ENCODE results near the gene DDX25.

DDX25 gene

DNA sequence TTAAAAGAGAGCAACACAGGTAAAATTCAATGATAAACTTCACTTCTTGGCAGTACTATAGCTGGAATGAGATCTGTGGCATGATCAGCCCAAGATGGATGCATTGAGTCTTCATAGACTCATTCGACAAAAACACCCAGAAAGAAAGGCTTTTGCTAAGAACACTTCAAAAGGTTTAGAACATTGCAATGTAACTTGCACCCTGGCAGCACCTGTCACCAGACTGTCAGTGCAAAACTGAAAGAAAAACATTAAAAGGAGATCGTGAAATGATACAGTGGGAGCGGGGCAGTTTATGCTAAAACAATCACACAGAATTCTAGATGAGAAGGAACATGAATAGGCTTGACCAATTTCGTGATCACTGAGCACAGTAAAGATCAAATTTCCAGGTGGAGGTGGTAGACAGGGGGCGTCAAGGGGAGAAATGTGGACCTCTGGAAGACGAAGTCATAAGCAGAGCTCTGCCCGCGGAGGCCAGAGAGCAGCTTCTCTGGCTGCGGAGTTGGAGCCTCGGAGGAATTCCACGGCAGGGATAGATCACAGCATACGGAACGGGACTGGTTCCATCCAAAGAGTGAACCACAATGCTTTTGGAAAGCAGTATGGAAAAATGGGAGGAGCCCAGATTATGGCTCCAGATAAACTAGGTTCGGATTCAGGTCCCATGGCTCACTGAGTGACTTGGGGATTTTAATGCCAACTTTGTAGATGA is 53.5 kb downstream of the DDX25 start:
- TF ChIP-seq, protein P1, sequence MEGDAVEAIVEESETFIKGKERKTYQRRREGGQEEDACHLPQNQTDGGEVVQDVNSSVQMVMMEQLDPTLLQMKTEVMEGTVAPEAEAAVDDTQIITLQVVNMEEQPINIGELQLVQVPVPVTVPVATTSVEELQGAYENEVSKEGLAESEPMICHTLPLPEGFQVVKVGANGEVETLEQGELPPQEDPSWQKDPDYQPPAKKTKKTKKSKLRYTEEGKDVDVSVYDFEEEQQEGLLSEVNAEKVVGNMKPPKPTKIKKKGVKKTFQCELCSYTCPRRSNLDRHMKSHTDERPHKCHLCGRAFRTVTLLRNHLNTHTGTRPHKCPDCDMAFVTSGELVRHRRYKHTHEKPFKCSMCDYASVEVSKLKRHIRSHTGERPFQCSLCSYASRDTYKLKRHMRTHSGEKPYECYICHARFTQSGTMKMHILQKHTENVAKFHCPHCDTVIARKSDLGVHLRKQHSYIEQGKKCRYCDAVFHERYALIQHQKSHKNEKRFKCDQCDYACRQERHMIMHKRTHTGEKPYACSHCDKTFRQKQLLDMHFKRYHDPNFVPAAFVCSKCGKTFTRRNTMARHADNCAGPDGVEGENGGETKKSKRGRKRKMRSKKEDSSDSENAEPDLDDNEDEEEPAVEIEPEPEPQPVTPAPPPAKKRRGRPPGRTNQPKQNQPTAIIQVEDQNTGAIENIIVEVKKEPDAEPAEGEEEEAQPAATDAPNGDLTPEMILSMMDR (IDR thresholded peaks at IDR 0.05; ENCODE audit: control extremely low read depth, extremely low read depth, low read depth, missing control alignments): no peak
- POLR2A ChIA-PET: no interaction called here
- no peak for DNase-seq (ENCODE audit: extremely low spot score)
- CTCF ChIA-PET: interaction anchor here (1.5 kb wide), 1 partner anchor 16 kb away, joined by 5 read pairs; no protein-coding TSS in a partner anchor

DNA sequence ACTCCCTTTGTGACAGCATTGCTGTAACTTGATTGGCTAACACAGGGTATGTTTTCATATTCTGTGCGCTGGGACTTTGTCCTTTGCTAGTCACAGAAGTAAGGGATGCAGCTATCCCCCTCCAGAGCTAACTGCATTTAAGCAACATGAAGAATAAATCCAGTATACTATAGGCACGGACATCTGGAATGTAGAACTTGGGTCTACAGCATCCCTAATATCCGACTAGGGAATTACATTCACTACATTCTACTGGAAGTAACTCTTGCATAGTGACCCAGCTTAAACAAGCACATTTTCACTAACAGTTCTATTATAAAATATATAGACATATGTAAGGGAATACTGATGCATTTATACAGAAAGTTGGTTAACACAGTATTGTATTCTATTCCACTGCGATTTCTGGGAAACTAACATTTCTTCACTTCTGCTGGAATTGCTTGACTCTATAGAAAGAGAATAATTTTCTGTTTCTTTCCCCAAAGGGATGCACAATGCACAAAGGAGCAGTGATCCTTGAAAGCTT is 54.6 kb downstream of the DDX25 start:
- ChIA-PET CTCF (no interaction called here), POLR2A (no interaction called here)
- no peak for DNase-seq (ENCODE audit: extremely low spot score)
- TF ChIP-seq, protein P1 (IDR thresholded peaks at IDR 0.05; ENCODE audit: control extremely low read depth, extremely low read depth, low read depth, missing control alignments): no peak

DNA sequence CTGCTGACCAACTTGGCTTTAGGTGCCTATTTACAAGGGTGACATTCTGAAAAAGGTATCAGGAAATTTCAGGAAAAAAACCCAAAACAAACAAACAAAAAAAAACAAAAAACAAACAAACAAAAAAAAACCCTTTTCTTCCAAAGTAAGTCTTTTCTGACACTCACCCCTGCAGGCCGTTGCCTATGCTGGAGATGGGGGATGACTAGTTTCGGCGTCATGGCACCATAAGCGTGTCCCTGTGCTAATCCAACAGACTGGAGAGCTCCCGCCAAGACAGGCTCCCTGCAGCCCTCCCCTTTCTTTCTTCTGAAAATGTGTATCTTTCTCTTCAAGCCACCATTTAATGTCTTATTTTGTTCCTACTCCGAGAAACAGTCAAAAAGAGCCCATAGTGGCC is 55.2 kb downstream of the DDX25 start:
- no peak for DNase-seq (ENCODE audit: extremely low spot score)
- CTCF ChIA-PET: no interaction called here
- TF ChIP-seq, protein P1 (IDR thresholded peaks at IDR 0.05; ENCODE audit: control extremely low read depth, extremely low read depth, low read depth, missing control alignments): no peak
- POLR2A ChIA-PET: no interaction called here

DNA sequence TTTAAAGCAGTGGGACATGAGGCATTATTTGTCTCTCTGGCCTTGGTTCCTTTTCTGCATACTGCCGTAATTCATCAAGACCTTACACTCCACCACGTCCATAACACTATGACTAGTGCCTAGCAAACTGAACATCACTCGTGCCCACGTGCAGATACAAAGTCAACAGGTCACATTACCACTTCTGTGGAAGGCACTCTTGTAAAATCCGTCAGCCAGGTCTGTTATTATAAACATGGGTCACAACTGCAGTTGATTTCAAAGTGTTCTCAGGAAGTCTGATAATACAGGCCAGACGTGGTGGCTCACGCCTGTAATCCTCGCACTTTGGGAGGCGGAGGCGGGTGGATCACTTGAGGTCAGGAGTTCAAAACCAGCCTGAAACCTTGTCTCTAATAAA is 55.6 kb downstream of the DDX25 start:
- POLR2A ChIA-PET: no interaction called here
- CTCF ChIA-PET: interaction anchor here (1.2 kb wide), 1 partner anchor 18 kb away, joined by 3 read pairs; no protein-coding TSS in a partner anchor
- DNase-seq (ENCODE audit: extremely low spot score): no peak
- TF ChIP-seq, protein P1 (IDR thresholded peaks at IDR 0.05; ENCODE audit: control extremely low read depth, extremely low read depth, low read depth, missing control alignments): no peak

DNA sequence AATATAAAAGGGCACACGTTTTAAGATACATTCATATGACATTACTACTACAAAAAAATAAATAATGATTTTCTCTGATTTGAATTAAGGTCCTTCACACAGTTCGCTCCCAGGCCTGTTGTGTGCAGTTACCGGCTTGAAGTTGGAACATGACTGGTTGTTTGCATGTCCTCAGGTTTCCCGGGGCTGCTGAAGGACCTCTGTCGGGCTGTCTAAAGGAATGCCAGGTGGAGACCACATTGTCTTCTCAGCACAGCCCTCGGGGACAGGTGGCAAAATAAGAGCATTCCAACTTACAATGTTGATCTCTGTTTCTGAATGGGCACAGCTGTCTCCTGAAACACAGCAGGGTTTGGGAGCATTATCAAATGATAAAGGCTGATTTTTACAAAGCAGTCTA is 56.5 kb downstream of the DDX25 start:
- POLR2A ChIA-PET: no interaction called here
- CTCF ChIA-PET: interaction anchor here (0.7 to 1.2 kb wide), 3 partner anchors 19 to 45 kb away, joined by 3 read pairs; no protein-coding TSS in a partner anchor
- TF ChIP-seq, protein P1 (IDR thresholded peaks at IDR 0.05; ENCODE audit: control extremely low read depth, extremely low read depth, low read depth, missing control alignments): no peak
- DNase-seq (ENCODE audit: extremely low spot score): no peak

DNA sequence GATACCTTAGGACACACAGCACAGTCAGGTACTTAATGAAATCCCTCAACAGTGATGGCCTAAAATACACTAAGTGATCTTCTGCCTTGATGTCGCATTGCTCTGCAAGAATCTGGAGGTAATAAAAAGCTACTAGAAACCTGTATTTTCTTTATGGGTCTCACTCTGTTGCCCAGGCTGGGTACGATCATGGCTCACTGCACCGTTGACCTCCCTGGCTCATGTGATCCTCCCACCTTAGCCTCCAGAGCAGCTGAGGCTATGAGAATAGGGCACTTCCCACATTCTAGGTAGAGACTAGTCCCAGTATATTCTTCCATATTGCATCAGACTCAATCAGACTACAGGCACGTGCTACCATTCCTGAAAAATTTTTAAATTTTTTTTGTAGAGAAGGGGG is 63.2 kb downstream of the DDX25 start:
- ChIA-PET POLR2A (no interaction called here), CTCF (no interaction called here)
- DNase-seq (ENCODE audit: extremely low spot score): no peak
- TF ChIP-seq, protein P1 (IDR thresholded peaks at IDR 0.05; ENCODE audit: control extremely low read depth, extremely low read depth, low read depth, missing control alignments): no peak
